ENCODE data around the gene HNRNPCL4. TPM values are rescaled to one million over a fixed set of nuclear protein-coding genes. Genes with fewer than 3 reads are reported as not detected.
"Not testable (repeated sequence)": the region's sequence is repeated elsewhere in the genome, so short reads cannot be mapped to it uniquely, and the experiment has no call there.

The HNRNPCL4 gene
- not detected for polyA plus RNA-seq (2012; ENCODE audit: missing spikeins)

DNA sequence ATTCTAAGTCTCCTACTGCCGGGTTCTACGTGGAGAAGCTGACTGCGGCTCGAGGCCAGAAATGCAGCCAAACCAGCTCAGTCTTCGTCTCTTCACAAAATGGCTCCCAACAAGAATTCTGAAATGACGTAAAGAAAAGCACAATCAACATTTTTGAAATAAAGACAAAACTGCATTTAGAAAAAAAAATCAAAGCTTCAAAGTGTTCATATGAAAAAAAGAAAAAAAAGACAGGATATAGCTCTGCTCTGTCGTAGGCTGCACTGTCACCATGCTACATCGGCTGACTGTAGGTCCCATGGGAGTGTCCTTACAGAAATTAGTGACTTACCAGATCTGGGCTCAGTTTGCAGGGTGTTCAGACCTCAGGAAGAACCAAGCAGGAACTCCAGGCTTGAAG, at the start of gene HNRNPCL4:
Gene HNRNPCL4, minus strand, starts transcription at position 101 of the 400 bp plus-strand sequence. CDS start 164 bp downstream, outside the sequence.
- DNase-seq (ENCODE audit: insufficient read length); FAIRE-seq: not testable (repeated sequence)

DNA sequence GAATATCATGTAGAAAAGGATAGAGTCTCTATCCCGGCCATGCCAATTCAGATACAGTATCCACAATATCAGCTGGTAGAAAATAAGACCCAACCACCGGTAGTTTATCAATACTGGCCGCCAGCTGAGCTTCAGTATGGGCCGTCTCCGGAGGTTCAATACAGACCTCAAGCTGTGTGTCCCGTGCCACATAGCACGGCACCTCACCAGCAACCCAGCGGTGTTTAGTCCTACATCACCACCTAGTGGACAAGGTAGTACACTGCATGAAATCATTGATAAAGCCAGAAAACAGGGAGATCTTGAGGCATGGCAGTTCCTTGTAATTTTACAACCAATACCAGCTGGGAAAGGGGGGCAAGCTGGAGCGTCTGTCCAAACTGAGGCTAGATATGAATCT, 43.3 kb upstream of the HNRNPCL4 start:
- DNase-seq (ENCODE audit: insufficient read length); FAIRE-seq: not testable (repeated sequence)

DNA sequence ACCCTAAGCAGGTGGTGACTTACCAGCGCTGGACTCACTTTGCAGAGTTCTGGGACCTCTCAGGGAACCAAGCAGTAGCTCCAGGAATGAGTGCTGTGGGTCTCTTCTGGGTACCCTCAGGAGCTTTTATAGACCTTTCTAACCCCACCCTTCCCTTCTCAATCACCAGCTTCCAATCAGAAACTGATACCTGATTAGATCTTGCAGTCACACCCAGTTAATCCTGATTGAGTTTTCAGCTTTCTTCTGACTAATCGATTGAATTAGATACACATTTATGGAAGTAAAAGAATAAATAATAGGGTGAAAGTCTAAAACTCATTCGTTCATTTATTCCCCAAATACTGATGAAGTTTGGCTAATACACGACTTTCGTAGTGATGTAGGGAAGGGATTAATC, 35.9 kb upstream of the HNRNPCL4 start, which contains the start of gene PRAMEF13:
Gene PRAMEF13, minus strand, starts transcription at position 101 of the 400 bp plus-strand sequence. CDS start 1,820 bp downstream, outside the sequence.
- not testable (repeated sequence) for DNase-seq (ENCODE audit: insufficient read length); FAIRE-seq

DNA sequence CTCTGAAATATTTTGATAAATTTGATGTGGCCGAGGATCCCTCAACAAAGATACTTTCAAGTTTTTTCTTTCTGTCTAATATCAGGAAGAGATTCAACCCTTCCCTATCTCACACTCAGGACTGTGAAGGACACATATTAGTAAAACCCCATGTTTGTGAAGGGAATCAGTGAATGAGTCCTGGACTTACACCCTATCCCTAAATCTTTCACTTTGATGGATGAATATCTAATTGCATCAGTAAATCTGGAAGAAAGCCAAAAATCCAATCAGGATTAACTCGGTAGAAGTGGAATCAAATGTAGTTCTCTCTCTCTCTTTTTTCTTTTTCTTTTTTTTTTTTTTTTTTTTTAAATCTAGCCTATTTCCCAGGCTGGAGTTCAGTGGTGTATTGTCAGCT, 6.1 kb upstream of the HNRNPCL4 start, which contains the start of gene PRAMEF9:
Gene PRAMEF9, plus strand, starts transcription at position 301 of the 400 bp plus-strand sequence. CDS start 3,433 bp downstream, outside the sequence.
- not testable (repeated sequence) for DNase-seq (ENCODE audit: insufficient read length); FAIRE-seq

DNA sequence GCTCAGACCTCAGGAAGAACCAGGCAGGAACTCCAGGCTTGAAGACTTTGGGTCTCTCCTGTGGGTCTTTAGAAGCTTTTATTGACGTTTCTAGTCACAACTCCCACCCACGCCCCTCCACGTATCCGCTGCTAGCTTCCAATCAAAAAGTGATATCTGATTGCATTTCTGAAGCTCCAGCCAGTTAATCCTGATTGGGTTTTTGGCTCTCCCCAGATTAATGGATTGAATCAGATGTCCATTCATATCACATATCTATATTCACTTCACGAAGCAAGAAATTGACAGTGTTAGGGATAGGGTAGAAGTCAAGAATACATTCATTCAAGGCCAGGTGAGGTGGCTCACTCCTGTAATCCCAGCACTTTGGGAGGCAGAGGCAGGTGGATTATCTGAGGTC, 9.5 kb downstream of the HNRNPCL4 start, which contains the start of gene PRAMEF26:
Gene PRAMEF26, minus strand, starts transcription at position 101 of the 400 bp plus-strand sequence. CDS start 2,914 bp downstream, outside the sequence.
- DNase-seq (ENCODE audit: insufficient read length); FAIRE-seq: not testable (repeated sequence)

DNA sequence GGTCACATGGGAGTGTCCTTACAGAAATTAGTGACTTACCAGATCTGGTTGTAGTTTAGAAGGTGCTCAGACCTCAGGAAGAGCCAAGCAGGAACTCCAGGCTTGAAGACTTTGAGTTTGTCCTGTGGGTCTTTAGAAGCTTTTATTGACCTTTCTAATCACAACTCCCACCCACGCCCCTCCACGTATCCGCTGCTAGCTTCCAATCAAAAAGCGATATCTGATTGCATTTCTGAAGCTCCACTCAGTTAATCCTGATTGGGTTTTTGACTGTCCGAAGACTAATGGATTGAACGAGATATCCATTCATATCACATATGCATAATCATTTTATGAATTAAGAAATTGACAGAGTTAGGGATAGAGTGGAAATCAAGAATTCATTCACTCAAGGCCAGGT, 48.7 kb downstream of the HNRNPCL4 start, which contains the start of gene HNRNPCL2:
Gene HNRNPCL2, minus strand, starts transcription at position 101 of the 400 bp plus-strand sequence. CDS start 454 bp downstream, outside the sequence.
- DNase-seq (ENCODE audit: insufficient read length); FAIRE-seq: not testable (repeated sequence)
